ENCODE data around the gene CD8B2.
"Not testable (repeated sequence)": the region's sequence is repeated elsewhere in the genome, so short reads cannot be mapped to it uniquely, and the experiment has no call there.

DNA sequence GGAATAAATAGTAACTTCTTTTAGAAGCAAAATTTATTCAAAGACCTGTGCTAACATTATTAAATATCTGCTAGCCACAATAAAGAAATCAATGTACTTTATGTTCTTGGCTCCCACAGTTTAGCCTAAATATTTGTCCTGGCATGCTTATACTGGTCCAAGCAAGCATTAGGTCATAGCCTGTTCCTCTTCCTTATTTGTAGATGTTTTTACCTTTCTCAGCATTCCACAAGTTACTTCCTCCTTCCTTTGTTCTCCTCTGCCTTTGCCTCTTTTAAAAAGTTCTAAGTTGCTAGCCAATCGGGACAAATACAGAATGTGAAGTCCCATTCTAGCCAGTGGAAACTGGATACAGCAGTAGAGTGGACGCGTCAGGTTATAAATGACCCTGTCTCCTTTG lies 72.6 kb downstream of the CD8B2 start:
- TF ChIP-seq POLR2A (IDR thresholded peaks at IDR 0.05), result not testable (repeated sequence)
- TF ChIP-seq, protein P1, sequence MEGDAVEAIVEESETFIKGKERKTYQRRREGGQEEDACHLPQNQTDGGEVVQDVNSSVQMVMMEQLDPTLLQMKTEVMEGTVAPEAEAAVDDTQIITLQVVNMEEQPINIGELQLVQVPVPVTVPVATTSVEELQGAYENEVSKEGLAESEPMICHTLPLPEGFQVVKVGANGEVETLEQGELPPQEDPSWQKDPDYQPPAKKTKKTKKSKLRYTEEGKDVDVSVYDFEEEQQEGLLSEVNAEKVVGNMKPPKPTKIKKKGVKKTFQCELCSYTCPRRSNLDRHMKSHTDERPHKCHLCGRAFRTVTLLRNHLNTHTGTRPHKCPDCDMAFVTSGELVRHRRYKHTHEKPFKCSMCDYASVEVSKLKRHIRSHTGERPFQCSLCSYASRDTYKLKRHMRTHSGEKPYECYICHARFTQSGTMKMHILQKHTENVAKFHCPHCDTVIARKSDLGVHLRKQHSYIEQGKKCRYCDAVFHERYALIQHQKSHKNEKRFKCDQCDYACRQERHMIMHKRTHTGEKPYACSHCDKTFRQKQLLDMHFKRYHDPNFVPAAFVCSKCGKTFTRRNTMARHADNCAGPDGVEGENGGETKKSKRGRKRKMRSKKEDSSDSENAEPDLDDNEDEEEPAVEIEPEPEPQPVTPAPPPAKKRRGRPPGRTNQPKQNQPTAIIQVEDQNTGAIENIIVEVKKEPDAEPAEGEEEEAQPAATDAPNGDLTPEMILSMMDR (IDR thresholded peaks at IDR 0.05), result not testable (repeated sequence)
